Gastroesophageal sphincter (tissue), 3 donors: ENCODE results near the gene NBPF9.
"Not testable (repeated sequence)": the region's sequence is repeated elsewhere in the genome, so short reads cannot be mapped to it uniquely, and the experiment has no call there.

Experiments
- EP300 ChIP-seq: sonication (generic); formaldehyde crosslinking; IDR thresholded peaks from one replicate; pipeline ENCODE4 v1.6.1; 2017; ENCODE audit warnings: antibody characterized with exemption, mild to moderate bottlenecking
- POLR2AphosphoS5 ChIP-seq: sonication (generic); formaldehyde crosslinking; IDR thresholded peaks from one replicate; pipeline ENCODE4 v1.6.1; 2017; ENCODE audit warnings: antibody characterized with exemption
- TF ChIP-seq, protein P1 (sequence below), 4 experiments: fragments of 200-600 bp in 2 of 4; fragments of 450-650 bp in 2 of 4; sonication (generic) in 1 of 4; IDR thresholded peaks; one replicate each; pipeline ENCODE4 v1.5.1; 2017 to 2019; ENCODE audit warnings: antibody characterized with exemption in 4 of 4, mild to moderate bottlenecking in 2 of 4, moderate library complexity in 2 of 4

DNA sequence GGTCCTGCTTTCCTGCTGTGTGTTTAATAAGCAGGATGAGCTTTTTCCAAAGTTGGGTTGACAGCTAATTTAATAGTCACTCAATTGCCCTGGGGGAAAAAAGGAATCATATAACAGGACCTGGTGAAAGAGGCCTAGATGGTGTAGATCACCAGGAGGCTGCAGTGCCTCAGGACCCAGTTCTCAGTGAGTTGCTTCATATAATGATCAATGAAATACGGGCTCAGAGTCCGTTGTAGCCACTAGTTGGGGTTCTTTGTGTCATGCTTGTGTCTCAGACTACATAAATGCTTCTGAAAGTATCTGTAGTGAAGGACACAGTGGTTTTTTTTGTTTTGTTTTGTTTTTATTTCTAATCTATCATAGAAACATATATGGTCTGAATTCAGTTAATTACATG is 94.6 kb downstream of the NBPF9 start:
- TF ChIP-seq, protein P1, sequence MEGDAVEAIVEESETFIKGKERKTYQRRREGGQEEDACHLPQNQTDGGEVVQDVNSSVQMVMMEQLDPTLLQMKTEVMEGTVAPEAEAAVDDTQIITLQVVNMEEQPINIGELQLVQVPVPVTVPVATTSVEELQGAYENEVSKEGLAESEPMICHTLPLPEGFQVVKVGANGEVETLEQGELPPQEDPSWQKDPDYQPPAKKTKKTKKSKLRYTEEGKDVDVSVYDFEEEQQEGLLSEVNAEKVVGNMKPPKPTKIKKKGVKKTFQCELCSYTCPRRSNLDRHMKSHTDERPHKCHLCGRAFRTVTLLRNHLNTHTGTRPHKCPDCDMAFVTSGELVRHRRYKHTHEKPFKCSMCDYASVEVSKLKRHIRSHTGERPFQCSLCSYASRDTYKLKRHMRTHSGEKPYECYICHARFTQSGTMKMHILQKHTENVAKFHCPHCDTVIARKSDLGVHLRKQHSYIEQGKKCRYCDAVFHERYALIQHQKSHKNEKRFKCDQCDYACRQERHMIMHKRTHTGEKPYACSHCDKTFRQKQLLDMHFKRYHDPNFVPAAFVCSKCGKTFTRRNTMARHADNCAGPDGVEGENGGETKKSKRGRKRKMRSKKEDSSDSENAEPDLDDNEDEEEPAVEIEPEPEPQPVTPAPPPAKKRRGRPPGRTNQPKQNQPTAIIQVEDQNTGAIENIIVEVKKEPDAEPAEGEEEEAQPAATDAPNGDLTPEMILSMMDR (IDR thresholded peaks at IDR 0.05): not testable (repeated sequence)
- TF ChIP-seq EP300, POLR2AphosphoS5: not testable (repeated sequence)
